ENCODE results near the gene INTS1.

Gene INTS1

DNA sequence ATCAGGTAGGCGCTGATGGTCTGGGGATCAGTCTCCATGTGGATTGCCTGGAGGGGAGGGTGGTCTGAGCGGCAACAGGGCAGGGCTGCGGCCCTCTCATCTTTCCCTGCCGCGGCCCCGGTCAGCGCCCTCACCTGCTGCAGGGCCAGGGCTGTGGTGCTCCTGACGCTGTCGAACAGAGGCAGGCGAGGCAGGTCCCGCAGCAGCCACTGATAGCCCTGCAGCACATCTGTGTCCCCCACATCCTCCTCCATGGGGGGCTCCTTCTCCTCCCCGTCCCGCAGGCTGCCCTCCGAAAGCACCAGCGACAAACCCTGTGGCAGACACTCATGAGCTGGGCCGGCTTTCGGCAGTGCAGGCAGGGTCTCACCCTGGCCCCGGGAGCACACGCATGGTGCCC lies 19.0 kb downstream of the INTS1 start:
- DNase-seq (ENCODE audit: low spot score) = no peak

DNA sequence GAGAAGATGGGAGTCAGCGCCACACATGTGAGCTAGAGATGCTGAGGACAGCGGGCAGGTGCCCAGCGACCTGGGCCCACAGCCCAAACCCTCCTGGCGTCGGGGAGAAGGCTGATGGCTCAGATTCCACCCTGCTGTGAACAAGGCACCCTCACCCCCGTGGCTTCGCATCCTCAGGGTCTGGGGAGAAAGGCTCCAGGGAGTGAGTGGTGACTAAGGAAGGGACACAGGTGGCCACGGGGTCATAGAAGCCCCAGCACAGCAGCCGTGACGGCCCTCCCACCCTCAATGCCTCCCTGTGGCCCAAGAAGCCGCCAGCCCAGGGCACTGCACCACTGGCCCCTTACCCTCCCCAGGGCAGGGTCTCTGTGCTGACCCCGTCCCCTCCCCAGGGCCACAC lies 19.6 kb downstream of the INTS1 start:
- DNase-seq (ENCODE audit: low spot score) = no peak

DNA sequence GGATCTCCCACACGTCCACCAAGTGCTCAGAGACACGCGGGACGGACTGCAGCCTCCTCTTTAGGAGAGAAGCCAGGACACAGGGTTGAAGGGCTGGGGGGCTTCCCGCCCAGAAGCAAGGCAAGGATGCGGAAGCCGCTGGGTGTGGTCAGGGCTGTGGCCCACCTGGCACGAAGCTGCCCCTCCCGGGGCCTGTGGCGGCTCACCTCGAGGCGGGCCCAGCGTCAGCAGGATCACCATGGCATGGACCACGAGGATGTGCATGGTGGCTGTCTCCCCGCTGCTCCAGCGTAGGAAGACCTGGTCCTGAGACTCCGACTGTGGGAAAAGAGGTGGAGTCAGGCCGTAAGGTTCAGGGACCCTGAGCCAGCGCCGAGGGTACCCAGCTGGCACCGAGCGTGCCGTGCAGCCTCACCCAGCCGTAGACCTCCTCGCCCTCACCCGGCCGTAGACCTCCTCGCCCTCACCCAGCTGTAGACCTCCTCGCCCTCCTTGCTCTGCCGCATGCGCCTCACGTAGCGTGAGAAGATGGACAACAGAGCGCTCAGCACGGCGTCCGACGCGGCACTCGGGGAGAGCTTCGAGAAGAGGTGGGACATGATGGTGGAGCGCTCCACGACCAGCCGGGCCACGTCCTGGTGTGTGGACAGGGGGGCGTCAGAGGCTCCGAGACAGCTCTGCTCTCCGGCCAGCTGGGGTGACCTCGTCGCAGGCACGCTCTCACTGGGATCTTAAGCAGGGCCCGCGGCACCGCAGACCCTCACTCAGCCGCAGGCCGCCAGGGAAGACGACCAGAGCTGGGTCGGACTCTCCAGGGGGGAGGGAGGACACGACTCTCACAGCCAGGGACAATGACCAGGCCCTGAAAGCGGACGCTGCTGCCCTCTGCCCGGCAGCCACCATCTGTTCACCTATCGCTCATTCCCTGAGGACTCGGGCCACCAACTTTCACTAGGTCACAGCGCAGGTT lies 20.4 kb downstream of the INTS1 start:
- DNase-seq (ENCODE audit: low spot score) = no peak

DNA sequence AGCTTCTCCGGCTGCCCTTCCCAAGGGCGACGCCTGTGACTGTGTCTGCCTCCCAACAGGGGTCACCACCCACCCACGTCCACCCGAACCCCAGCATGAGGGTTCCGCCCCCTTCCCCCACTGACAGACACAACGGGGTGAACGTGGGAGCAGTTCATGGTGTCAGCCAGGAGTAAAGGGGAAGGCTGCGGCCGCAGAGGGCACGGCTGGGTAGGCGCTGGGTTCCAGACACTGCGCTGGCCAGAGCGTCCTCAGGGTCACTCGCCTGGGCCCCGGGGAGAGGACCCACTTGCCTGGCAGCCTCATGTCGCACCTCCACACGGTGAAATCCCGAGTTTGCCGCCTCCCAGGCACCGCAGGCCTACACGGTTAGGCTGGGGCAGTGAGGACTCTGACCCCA lies 21.1 kb downstream of the INTS1 start:
- no peak for DNase-seq (ENCODE audit: low spot score)

DNA sequence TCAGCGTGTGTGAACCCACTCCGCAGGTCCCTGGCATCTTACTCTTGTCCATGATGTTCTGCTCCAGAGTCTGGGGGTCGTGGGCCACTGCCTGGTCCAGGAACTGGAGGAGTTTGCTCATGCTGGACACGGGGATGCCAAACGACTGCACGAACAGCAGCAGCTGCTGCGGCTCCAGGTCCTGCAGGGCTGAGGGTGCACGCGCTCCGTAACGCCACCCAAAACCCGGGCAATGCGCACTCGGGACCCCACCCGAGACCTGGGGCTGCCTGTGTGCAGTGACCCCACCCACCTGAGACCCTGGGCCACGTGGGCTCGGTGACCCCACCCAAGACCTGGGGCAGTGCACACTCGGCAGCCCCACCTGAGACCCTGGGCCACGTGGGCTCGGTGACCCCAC lies 22.9 kb downstream of the INTS1 start:
- no peak for DNase-seq (ENCODE audit: low spot score)

DNA sequence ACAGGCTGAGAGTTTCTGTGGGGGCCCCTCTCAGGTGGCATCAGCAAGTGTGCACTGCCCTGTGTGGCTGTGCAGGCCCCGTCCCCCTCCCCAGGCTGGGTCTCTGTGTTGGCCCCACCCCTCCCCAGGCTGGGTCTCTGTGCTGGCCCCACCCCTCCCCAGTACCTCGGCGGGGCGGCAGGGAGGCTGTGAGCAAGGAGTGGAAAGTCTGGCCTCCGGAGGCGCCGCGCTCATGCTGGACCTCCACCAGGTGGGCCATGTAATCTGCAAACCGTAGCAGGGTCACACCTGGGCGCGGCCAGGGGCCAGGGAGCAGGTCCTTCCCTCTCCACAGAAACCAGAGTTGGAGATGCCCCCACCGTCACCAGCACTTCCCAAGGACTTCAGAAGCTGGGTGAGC lies 23.5 kb downstream of the INTS1 start:
- no peak for DNase-seq (ENCODE audit: low spot score)

DNA sequence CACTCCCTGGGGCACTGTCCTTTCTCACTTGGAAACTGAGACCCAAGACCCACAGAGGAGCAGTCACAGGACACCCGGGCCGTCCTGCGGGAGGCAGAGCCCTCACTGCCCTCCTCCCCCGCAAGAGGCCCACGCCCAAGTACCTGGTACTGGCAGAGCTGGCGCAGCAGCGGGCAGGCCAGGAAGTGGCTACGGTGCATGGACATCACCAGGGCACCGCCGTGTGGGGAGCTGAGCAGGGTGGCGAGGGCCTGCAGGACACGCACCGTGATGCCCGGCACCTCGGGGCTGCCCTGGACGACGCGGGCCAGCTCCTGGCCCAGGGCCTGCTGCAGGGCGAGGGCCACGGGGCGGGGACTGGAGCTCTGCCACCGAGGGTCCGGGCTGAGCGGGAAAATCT lies 24.9 kb downstream of the INTS1 start:
- no peak for DNase-seq (ENCODE audit: low spot score)

DNA sequence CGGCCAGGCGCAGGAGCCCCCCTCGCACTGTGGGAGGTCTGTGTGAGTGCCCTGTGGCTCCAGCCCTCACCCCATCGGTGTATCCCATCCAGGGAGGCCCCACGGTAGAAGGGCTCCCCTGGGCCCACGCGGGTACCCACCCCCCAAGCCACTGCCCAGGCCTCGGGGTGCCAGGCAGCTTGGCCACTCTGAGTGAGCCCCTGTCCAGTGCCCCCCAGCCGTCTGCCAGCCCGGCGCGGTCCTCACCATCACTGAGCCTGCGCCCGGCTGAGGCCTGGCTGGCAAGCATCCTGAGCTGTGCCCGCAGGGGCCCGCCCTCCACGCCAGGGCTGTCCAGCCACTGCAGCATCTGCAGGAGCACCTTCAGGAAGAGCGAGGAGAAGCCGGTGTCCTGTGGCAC lies 25.7 kb downstream of the INTS1 start:
- DNase-seq (ENCODE audit: low spot score) = no peak

DNA sequence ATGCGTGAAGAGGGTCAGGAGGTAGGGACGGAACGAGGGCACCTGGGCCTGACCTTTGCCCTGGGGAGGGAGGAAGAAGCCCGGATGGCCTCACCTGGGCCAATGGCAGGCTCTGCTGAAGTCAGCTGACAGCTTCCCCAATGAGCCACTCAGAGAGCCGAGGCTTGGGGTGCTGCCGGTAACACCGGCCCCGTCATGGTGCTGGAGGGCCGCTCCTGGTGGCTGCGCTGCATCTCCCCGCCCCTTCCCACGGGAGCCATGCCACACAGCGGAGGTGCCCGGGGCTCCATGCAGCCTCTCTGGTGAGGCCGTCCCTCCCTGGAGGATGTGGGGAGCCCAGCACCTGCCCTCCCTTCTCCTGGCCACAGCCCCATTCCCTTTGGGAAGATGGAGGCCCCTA lies 27.3 kb downstream of the INTS1 start:
- no peak for DNase-seq (ENCODE audit: low spot score)

DNA sequence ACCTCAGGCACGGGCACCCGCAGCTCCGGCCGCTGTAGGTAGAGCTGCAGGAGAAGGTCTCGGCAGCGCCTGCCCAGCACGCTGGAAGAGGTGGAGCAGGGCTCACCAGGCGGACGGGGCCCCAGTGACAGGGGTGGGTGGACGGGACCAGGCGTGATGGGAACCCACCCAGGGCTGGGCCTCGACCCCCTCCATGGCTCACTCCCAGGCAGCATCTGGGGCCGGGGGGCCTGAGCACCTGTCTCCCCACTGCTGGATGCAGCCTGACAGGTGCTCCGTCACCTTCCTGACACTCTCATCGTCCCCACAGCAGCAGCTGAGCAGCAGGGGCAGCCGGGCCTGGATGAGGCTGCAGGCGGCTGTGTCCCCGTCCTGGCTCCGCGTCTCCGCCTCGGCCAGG lies 28.2 kb downstream of the INTS1 start:
- DNase-seq (ENCODE audit: low spot score) = no peak

DNA sequence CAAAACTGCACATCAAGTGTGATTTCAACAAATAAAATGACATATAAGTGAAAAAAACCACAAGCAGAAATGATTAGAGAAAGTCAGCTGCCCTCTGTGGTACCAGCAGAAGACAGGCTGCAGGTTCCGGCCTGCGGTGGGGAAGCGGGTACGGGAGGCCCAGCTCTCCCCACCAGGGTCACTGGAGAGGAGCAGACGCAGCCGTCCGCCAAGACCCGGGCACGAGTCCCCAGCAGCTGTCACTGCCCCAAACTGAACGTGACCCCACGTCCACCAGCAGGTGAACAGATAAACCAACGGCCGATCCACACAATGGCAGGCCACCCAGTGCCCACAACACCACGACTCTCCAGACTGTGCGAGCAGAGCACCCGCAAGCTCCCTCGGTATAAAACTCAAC lies 28.8 kb downstream of the INTS1 start:
- no peak for DNase-seq (ENCODE audit: low spot score)

DNA sequence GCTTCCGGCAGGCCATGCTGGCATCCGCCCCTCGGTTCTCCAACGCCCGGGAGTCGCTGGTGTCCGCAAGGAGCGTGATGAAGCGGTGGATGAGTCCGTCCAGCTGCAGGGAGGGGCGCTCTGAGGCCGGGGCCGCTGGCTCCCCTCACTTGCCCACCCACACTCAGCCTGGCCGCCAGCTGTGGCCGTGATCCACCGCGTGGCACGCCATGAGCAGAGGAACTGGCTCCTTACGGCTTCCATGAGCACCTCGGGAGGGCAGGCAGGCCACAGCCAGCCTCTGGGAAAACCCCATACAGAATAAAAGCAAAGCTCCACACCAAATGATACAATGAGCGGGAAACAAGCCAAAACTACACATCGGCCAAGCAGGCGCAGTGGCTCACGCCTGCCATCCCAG lies 29.5 kb downstream of the INTS1 start:
- no peak for DNase-seq (ENCODE audit: low spot score)

DNA sequence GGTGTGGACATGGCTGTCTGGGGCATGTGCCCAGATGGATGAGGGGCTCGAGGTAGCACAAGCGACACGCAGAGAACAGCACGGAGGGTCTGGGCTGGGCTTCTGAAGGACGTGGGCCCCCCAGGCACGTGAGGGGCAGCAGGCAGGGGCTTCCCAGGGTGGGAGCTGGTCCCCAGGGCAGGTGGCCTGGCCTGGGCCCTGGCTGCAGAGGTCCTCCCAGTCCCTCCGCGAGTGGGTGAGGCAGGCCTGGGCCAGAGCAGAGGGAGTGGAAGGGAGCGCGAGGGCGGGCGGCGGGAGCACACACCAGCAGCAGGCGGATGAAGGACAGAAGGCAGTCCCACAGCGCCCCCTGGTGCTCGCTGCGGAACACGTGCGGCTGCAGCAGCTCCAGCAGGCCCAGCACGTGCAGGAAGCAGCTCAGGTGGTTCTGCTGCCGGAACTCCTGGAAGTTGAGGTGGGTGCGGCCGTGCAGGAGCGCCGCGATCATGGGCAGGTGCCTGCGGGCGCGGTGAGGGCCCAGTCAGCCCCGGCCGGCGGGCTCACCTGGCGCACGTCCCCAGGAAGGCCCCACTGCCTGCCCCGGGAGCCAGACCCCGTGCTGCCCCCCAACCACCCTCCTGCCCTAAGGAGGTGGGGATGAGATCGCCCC lies 30.2 kb downstream of the INTS1 start:
- peak; percentile 92 for DNase-seq (ENCODE audit: low spot score)

DNA sequence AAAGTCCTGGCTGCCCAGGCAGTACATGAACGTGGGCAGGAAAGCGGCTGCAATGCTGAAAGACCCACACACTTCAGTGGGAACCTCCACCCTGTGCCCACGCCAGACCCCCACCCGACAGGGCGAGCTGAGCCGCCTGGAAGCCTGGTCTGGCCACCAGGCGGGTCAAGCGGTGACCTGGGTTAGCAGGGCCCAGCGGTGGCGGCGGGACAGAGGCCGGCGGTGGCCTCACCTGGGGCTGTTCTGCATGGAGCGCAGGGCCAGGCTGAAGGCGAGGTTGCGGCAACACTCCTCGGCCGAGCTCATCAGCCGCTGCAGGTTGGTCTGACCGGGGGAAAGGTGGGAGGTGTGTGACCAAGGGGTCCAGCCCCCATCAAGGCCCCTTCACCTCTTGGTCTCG lies 33.3 kb downstream of the INTS1 start:
- no peak for DNase-seq (ENCODE audit: low spot score)

DNA sequence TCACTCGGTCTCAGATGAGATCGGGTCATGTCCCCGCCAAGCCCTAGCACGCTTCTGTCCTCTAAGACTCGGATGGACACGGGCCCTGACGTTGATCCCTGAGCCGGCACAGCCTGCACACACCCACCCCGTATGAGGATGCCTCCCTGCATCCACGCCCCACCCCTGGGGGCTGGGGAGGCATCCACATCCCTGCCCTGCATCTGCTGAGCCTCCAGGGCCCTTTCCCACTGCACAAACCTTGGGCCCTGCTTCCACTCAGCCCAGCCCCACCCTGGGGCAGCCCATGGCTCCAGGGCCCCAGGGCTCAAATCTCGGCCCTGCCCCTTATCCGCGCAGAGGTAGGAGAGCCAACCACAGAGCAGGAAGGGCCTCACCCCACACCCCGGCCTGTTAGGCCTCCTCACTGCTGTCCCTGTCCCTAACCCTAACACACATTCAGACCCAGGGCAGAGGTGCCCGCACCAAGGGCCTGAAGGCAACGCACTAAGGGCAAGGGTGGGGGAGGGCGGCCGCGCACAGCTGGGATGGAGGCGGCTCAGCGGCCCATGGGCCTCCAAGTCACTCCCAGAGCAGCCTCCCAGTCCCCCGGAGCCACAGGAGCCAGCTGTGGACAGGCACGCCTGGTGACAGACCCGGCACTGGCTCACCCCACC lies 35.4 kb downstream of the INTS1 start:
- no peak for DNase-seq (ENCODE audit: low spot score)

DNA sequence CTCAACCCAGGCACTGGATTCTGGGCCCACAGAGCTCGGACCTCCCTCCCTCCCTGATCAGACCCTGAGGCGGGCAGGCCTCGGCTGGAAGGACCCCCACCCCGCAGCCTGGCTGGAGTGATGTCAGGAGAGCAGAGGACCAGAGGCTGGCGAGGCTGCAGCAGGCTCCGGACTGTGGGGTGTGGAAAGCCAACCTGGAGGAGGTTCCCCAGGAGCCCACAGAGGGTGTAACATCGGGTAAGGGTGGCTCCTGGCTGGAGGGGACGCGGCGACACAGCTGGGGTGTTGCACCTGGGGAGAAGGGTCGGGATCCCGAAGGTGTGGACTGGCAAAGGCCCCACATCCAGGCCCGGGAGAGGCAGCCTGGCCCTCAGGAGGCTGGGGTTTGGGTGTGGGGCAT lies 36.0 kb downstream of the INTS1 start:
- no peak for DNase-seq (ENCODE audit: low spot score)

DNA sequence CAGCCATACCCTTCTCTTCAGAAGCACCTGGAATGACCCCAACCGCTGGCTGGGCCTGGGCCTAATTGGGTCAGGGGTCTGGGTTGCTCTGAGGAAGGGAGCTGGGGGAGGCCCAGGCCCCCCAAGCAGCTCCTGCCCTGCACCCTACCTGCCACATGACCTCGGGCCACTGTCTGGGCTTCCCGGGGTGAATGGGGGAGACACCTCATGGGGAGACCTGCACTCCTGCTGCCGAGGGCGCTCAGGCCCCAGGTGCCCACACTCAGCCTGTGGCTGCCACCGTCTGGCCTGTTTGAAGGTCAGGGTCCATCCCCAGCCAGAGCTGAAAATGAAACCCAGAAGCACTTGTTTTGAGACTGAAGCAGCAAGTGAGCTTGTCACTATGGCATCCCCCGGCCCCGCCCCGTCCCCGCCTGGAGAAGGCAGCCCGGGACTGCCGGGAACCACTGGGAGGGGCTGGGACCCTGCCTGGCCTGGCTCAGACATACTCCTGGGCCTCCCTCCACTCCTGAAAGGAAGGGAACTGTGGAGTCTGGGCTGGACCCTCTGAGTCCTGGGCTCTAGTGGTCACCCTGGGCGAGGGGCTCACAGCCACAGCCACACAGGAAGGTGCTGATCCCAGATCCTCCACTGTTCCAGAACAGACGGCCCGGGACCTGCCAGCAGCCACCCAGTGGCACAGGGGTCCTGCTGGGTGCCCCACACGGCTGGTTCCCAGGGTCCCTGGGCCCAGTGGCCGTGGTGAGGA lies 37.5 kb downstream of the INTS1 start:
- no peak for DNase-seq (ENCODE audit: low spot score)

DNA sequence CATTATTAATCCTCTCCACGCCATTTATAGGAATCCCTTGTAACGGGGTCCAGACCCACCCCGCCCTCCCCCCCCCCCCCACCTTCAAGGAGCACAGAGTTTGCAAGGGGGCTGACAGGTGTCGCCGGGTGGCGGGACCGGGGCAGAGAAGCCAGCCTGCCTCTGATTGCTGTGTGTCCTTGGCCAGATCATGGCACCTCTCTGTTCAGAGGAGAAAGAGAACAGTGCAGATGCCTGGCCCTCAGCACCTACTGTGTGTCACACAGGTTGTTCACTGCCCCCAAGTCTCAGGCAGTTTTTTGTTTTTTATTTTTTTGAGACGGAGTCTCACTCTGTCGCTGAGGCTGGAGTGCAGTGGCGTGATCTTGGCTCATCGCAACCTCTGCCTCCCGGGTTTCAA lies 39.5 kb downstream of the INTS1 start:
- no peak for DNase-seq (ENCODE audit: low spot score)

DNA sequence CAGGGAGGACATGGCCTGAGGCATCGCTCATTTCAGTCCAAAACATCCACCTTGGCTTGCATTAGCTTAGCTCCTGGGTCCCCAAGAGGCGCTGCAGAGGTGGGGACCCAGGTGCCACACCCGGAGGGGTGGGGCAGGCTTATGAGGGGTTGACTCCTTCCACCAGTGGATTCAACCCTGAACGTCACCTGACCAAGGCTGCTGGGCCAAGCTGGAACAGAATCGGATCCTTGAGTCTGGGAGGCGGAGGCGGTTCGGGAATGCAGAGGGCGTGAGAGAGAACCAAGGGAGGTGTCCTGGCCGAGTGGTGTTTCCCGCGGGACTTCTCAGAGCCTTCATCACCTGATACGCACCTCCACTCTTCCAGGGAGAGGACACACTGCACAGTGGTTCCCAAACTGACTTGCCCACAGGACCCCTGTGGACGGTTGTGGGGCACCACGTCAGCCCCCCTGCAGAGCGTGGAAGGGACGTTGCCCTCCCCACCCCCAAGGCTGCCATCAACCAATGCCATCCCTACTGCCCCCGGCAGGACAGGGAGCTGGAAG lies 40.4 kb downstream of the INTS1 start:
- no peak for DNase-seq (ENCODE audit: low spot score)

DNA sequence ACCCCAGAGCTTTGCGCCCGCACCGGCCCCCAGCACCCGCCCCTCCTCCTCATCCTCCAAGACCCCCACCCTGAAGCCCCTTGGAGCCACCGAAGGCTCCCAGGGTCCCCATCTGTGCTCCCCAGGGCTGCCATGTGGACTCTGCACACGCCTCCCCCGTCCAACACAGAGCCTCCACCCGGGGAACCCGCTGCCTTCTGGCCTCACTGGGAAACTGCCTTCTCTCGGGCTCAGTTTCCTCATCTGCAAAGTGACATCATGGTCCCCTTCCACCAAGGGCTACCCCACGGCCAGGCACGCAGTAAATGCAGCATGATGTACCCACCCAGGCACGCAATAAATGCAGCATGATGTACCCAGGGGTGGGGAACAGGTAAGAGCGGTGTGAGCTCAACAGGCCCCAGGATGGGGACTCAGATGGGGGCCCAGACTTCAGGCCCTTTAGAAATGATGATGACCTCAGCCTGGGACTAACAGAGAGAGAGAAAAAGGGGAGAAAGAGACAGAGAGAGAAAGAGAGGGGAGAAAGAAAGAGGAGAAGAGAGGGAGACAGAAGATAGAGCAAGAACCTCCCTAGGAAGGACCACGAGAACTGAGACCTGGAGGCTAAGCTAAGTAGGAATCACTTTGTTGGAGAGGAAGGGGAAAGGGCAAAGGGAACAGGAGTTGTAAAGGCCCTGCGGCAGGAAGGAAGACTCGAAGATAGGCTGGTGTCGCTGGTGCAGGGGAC lies 42.4 kb downstream of the INTS1 start:
- no peak for DNase-seq (ENCODE audit: low spot score)

Measured in NAMALWA (cell line).